Measurements from ENCODE around the gene PTPRH. TPM values are rescaled to one million over a fixed set of nuclear protein-coding genes. Genes with fewer than 3 reads are reported as not detected.

PTPRH gene
- total and polyA plus RNA-seq, 8 donors: 5.3 to 83.9 (median 39.7) TPM

DNA sequence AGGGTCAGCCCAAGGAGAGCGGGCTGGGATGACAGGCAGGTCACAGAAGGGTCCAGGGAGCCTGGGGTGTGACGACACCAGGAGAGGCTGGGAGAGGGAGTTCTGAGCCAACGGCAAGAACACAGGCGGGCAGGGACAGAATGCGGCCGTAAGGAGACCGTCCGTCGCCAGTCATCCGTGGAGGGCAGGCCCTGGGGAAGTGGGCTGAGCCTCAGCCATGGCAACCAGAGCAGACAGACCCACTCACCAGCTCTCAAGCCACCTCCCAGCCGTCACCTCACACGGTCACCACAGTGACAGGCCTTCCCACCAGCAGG is 22.9 kb upstream of the PTPRH start:
- intact Hi-C loops (cut with DNase I; ENCODE audit: low total_unique reads): no loop called here
- no peak for DNase-seq
- Histone ChIP-seq H3K9me3 (no peaks in the 10 kb centered on the region), H3K36me3 (peaks cover 56 to 100% (median 100%) of the 10 kb centered on the region in 4 donors), H3K27ac (no peak overlapping the region), H3K4me1 (peaks cover 7 to 28% (median 17%) of the 10 kb centered on the region in 4 donors), H3K4me3 (no peak overlapping the region), H3K27me3 (no peaks in the 10 kb centered on the region)
- TF ChIP-seq EP300 (IDR thresholded peaks at IDR 0.05) (no peak), POLR2AphosphoS5 (IDR thresholded peaks at IDR 0.05) (no peak), POLR2A (IDR thresholded peaks at IDR 0.05) (no peak)
- TF ChIP-seq, protein P1, sequence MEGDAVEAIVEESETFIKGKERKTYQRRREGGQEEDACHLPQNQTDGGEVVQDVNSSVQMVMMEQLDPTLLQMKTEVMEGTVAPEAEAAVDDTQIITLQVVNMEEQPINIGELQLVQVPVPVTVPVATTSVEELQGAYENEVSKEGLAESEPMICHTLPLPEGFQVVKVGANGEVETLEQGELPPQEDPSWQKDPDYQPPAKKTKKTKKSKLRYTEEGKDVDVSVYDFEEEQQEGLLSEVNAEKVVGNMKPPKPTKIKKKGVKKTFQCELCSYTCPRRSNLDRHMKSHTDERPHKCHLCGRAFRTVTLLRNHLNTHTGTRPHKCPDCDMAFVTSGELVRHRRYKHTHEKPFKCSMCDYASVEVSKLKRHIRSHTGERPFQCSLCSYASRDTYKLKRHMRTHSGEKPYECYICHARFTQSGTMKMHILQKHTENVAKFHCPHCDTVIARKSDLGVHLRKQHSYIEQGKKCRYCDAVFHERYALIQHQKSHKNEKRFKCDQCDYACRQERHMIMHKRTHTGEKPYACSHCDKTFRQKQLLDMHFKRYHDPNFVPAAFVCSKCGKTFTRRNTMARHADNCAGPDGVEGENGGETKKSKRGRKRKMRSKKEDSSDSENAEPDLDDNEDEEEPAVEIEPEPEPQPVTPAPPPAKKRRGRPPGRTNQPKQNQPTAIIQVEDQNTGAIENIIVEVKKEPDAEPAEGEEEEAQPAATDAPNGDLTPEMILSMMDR (IDR thresholded peaks at IDR 0.05): no peak
- WGBS, 5 donors: 79 to 91% (median 84%) methylated on average over 3 to 12 of the region's 12 CpGs

DNA sequence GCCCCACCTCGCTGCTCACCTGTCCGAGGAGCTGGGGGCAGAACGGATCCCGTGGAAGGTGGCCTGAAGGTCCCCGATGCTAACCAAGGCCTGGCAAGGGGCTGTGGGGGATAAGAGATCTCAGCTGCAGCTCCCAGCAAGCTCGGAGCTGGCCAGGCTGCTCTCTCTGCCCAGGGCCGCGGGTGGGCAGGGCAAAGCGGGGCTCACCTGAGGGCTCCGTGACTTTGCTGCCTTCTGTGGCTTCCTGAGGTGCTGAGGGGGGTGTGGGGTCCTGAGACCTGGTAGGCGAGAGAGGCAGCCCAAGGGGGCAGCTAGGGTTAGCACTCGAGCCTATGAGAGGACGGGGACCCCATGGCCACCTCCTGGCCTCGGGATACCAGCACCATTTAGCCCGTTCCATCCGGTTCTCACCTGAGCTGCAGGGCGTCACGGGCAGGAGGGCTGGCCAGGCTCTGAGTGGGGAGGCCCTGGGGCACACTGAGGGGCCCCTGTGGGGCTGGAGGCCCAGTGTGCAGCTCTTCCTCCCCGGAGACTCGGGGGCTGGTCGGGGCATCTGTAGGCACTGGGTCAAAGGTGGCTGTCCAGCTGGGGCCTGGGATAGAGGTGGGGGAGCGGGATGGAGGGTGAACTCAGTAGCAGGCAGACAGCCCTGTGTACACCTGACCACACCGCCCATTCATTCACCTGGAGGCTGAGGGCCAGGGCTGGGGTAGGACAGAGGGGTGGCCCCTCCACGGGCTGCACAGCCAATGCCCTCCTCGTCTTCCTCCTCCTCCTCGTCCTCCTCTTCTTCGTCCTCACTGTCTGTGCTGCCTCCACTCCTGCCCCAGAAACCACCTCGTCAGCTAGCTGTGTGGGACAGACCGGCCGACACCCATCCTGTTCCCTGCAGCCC is 22.3 kb upstream of the PTPRH start:
- Histone ChIP-seq H3K27me3 (no peaks in the 10 kb centered on the region), H3K9me3 (no peaks in the 10 kb centered on the region), H3K36me3 (peaks cover 52 to 100% (median 100%) of the 10 kb centered on the region in 4 donors), H3K4me1 (peaks cover 7 to 28% (median 17%) of the 10 kb centered on the region in 4 donors), H3K27ac (no peak overlapping the region), H3K4me3 (no peak overlapping the region)
- DNase-seq: no peak
- WGBS, 5 donors: 90 to 93% (median 91%) methylated on average over 22 to 30 of the region's 30 CpGs
- intact Hi-C loops (cut with DNase I; ENCODE audit: low total_unique reads): no loop called here
- TF ChIP-seq POLR2AphosphoS5 (IDR thresholded peaks at IDR 0.05) (no peak), POLR2A (IDR thresholded peaks at IDR 0.05) (no peak), EP300 (IDR thresholded peaks at IDR 0.05) (no peak)
- TF ChIP-seq, protein P1 (IDR thresholded peaks at IDR 0.05): no peak

DNA sequence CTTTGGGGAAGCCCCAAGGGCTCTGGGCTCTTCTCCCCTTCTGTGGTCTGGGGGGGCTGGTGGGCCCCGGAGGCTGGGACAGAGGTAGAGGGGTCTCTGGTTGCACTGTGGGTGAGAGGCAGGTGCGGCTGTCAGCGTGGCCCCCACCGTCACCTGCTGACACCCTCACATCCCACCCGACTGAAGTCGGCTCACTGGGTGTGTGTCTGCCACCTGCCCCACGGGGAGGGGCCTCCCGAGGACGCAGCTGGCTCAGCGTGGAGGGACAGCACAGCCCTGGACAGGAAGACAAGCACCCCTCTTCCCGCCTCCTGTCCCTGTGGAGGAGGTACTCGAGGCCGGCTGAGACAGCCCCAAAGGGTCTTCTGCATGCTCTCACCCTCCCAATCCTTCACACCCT is 21.5 kb upstream of the PTPRH start:
- DNase-seq: no peak
- peaks cover 48 to 100% (median 99%) of the 10 kb centered on the region in 4 donors for H3K36me3 ChIP-seq
- no peak for TF ChIP-seq POLR2AphosphoS5 (IDR thresholded peaks at IDR 0.05)
- no peak for TF ChIP-seq POLR2A (IDR thresholded peaks at IDR 0.05)
- TF ChIP-seq EP300 (IDR thresholded peaks at IDR 0.05): no peak
- TF ChIP-seq, protein P1 (IDR thresholded peaks at IDR 0.05): no peak
- 80 to 94% (median 87%) methylated on average over 1 to 13 of the region's 13 CpGs for WGBS, 5 donors
- no peak overlapping the region for H3K27ac ChIP-seq
- H3K4me1 ChIP-seq: peaks cover 7 to 28% (median 17%) of the 10 kb centered on the region in 4 donors
- intact Hi-C loops (cut with DNase I; ENCODE audit: low total_unique reads): no loop called here
- H3K4me3 ChIP-seq: no peak overlapping the region
- H3K27me3 ChIP-seq: no peaks in the 10 kb centered on the region
- H3K9me3 ChIP-seq: no peaks in the 10 kb centered on the region

DNA sequence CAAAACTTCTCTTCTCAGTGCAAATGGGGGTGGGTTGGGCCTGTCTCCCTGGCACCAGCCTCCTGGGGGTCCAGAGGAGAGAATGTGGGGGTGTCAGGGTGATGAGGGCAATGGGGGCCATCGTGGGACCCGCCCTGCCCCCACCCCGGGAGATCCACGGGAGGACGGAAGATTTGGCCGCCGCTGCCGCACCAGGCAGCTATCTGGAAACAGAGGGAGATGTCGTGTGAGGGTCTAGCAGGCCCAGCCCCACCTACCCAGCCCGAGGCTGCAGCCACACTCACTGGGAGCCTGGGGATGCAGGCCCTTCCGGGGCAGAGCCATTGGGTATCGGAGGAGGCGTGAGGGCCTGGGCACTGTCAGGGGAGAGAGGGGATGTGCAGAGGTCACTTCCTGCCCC is 21.0 kb upstream of the PTPRH start:
- Histone ChIP-seq H3K4me3 (no peak overlapping the region), H3K27me3 (no peaks in the 10 kb centered on the region), H3K9me3 (no peaks in the 10 kb centered on the region), H3K4me1 (peaks cover 7 to 28% (median 17%) of the 10 kb centered on the region in 4 donors), H3K27ac (no peak overlapping the region), H3K36me3 (peaks cover 47 to 98% (median 94%) of the 10 kb centered on the region in 4 donors)
- intact Hi-C loops (cut with DNase I; ENCODE audit: low total_unique reads): no loop called here
- WGBS, 5 donors: 82 to 88% (median 86%) methylated on average over 7 to 13 of the region's 13 CpGs
- no peak for TF ChIP-seq EP300 (IDR thresholded peaks at IDR 0.05)
- no peak for DNase-seq

DNA sequence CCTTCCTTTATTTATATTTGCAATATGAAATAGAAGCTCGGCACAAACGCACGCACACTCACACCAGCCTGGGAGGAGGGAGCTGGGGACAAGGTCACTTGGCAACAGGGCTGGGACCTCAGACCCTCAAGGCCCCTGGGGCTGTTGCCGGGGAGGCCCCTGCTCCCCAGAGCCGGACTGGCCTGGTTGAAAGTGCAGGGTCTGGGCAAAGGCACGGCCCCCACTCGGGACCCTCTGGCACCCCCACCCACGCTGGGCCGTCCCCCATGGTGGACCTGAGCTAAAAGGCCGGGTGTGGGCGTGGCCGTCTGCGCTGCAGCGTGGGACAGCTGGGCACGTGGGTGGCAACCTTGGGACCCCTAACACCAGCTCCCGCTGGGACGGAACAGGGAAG is 20.5 kb upstream of the PTPRH start:
- 63 to 92% (median 72%) methylated on average over 7 to 17 of the region's 17 CpGs for WGBS, 5 donors
- H3K27ac ChIP-seq: peak overlapping the region; percentile 56 to 78 (median 70)

More for the DNA sequence above, 20.5 kb upstream of the PTPRH start:
- Histone ChIP-seq H3K36me3 (peaks cover 46 to 93% (median 89%) of the 10 kb centered on the region in 4 donors), H3K4me1 (peaks cover 7 to 28% (median 17%) of the 10 kb centered on the region in 4 donors), H3K27me3 (no peaks in the 10 kb centered on the region), H3K9me3 (no peaks in the 10 kb centered on the region), H3K4me3 (no peak overlapping the region)
- DNase-seq: peak in 1 of 2 donors; percentile 31
- intact Hi-C loops (cut with DNase I; ENCODE audit: low total_unique reads): no loop called here
- TF ChIP-seq POLR2A (IDR thresholded peaks at IDR 0.05) (no peak), EP300 (IDR thresholded peaks at IDR 0.05) (no peak), POLR2AphosphoS5 (IDR thresholded peaks at IDR 0.05) (no peak)
- TF ChIP-seq, protein P1 (IDR thresholded peaks at IDR 0.05): no peak

Measured in stomach (tissue), 9 donors.